Measurements from ENCODE around the gene ANKRD13D. TPM values are rescaled to one million over a fixed set of nuclear protein-coding genes. Genes with fewer than 3 reads are reported as not detected.

ANKRD13D gene
- total and polyA plus RNA-seq, 2 of the 8 experiments (the other 6 are each of a cell fraction or from before 2014, with no cell fraction given) = 24.9 to 26.5 TPM

DNA sequence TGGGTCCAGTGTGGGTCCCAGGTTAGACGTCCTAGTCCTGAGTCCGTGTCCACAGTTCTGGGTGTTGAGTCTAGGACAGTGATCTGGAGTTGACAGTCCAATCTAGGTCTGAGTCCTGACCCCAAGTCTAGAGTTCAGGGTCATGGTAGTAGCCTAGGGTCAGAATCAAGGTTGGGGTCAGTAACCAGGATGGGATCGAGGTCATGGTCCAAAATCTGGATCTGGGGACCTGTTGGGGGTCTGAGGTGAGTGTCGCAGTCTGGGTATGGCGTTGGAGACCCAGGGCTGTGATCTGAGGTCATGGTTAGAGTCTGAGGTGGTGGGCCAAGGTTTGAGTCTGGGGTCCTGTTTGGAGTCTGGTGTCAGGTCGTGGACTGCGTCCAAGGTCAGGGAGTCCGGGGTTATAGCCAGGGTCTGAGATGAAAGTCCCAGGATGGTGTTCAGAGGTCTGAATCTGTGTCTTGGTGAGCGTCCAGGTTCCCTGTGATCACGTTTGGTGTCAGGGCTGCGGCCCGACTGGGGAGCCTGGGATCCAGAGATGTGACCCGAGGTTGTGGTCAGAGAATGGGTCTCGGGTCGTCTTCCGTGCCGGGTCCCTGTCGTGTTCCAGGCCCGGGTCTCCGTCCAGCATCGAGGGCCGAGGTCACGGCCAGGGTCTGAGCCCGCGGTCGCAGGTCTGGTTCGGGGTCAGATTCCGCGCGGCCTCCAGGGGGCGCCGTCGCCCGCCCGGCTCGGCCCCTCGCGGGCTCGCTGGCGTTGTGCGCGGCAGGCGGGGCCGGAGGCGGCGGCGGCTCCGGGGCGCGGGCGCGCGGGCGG lies 23.3 kb upstream of the ANKRD13D start (continued):
- peak; percentile 52 for TF ChIP-seq MAX (IDR thresholded peaks at IDR 0.05)
- no peak for TF ChIP-seq BCL11A (IDR thresholded peaks at IDR 0.05; ENCODE audit: low read depth in 2 of 2, low read length in 2 of 2)
- no peak for TF ChIP-seq CBX8 (IDR thresholded peaks at IDR 0.05; ENCODE audit: borderline replicate concordance, low read depth, low read length)
- no peak for TF ChIP-seq GTF2F1 (IDR thresholded peaks at IDR 0.05; ENCODE audit: borderline replicate concordance, low read depth, low read length)
- TF ChIP-seq EZH2 (IDR thresholded peaks at IDR 0.05; ENCODE audit: low read depth, low read length, severe bottlenecking) = no peak
- TF ChIP-seq KDM1A (IDR thresholded peaks at IDR 0.05; ENCODE audit: borderline replicate concordance, low read length) = no peak
- TF ChIP-seq TEAD4 (IDR thresholded peaks at IDR 0.05; ENCODE audit: low read depth, low read length) = no peak
